ENCODE measurements around the gene BTRC.

GRCh38 chr10:101305320-101306241, 48.4 kb upstream of the BTRC start:
- TF ChIP-seq POLR2A (IDR thresholded peaks at IDR 0.05) = no peak
- TF ChIP-seq, protein P1, sequence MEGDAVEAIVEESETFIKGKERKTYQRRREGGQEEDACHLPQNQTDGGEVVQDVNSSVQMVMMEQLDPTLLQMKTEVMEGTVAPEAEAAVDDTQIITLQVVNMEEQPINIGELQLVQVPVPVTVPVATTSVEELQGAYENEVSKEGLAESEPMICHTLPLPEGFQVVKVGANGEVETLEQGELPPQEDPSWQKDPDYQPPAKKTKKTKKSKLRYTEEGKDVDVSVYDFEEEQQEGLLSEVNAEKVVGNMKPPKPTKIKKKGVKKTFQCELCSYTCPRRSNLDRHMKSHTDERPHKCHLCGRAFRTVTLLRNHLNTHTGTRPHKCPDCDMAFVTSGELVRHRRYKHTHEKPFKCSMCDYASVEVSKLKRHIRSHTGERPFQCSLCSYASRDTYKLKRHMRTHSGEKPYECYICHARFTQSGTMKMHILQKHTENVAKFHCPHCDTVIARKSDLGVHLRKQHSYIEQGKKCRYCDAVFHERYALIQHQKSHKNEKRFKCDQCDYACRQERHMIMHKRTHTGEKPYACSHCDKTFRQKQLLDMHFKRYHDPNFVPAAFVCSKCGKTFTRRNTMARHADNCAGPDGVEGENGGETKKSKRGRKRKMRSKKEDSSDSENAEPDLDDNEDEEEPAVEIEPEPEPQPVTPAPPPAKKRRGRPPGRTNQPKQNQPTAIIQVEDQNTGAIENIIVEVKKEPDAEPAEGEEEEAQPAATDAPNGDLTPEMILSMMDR (IDR thresholded peaks at IDR 0.05) = no peak
